IMR-90 (cell line): ENCODE measurements around the gene ARHGEF12. TPM values are rescaled to one million over a fixed set of nuclear protein-coding genes. Genes with fewer than 3 reads are reported as not detected.

Source experiments
- ATAC-seq: fragments of 200-7000 bp; cut with Tn5 transposase; 2 replicates; pipeline ENCODE4 v1.9.1; 2020; ENCODE audit warnings: low read depth, mild to moderate bottlenecking, moderate library complexity
- BruUV-seq: library from RNA; stranded (reverse); fragments of 400-500 nt; replicated peaks from 2 replicates; lab custom pipeline; 2021; lab: Mats Ljungman, UMichigan
- CTCF ChIA-PET: fragments of 300-600 bp; formaldehyde crosslinking; extraction: SDS; loops from one replicate; lab custom pipeline; 2021; ENCODE audit warnings: antibody characterized with exemption; lab: Yijun Ruan, JAX
- POLR2A ChIA-PET: fragments of 300-600 bp; sonication (Branson Sonifier 250); formaldehyde crosslinking; loops from one replicate; lab custom pipeline; 2022; ENCODE audit warnings: antibody characterized with exemption; ENCODE audit not compliant: unreplicated experiment; lab: Charles Lee
- DNase-seq: peaks from one replicate; pipeline ENCODE4 v3.0.0; 2013
- H2AFZ ChIP-seq: replicated peaks from 2 replicates; pipeline ENCODE3; 2013; ENCODE audit warnings: low read length, mild to moderate bottlenecking; ENCODE audit not compliant: poor library complexity
- H2AK5ac ChIP-seq: 2 replicates; pipeline ENCODE4 v1.6.1; 2013; ENCODE audit warnings: low read depth, low read length, inconsistent platforms
- H2AK9ac ChIP-seq: replicated peaks from 2 replicates; pipeline ENCODE3; 2013; ENCODE audit warnings: mild to moderate bottlenecking, low read depth, low read length, moderate library complexity; ENCODE audit not compliant: poor library complexity
- H2BK120ac ChIP-seq: 2 replicates; pipeline ENCODE4 v1.6.1; 2013; ENCODE audit warnings: low read depth, low read length, inconsistent platforms
- H2BK15ac ChIP-seq: 3 replicates; pipeline ENCODE4 v1.6.1; 2013; ENCODE audit warnings: low read depth, low read length, inconsistent platforms
- H2BK20ac ChIP-seq: 2 replicates; pipeline ENCODE4 v1.6.1; 2013; ENCODE audit warnings: low read depth, mild to moderate bottlenecking, inconsistent platforms, low read length, moderate library complexity
- H2BK5ac ChIP-seq: 2 replicates; pipeline ENCODE4 v1.6.1; 2013; ENCODE audit warnings: mild to moderate bottlenecking, low read depth, low read length, inconsistent platforms; ENCODE audit not compliant: poor library complexity, severe bottlenecking
- H3K14ac ChIP-seq: replicated peaks from 2 replicates; pipeline ENCODE4 v1.6.1; 2013; ENCODE audit warnings: low read depth, low read length, inconsistent platforms
- H3K18ac ChIP-seq: 2 replicates; pipeline ENCODE4 v1.6.1; 2013; ENCODE audit warnings: low read depth, low read length, control low read depth
- H3K23ac ChIP-seq: 2 replicates; pipeline ENCODE4 v1.6.1; 2013; ENCODE audit warnings: low read depth, low read length, inconsistent platforms
- H3K27ac ChIP-seq: 2 replicates; pipeline ENCODE4 v1.5.1; 2013; ENCODE audit warnings: mild to moderate bottlenecking, control low read depth, low read length; ENCODE audit not compliant: insufficient read depth
- H3K27me3 ChIP-seq: 2 replicates; pipeline ENCODE4 v1.6.1; 2013; ENCODE audit warnings: low read length; ENCODE audit not compliant: control insufficient read depth, insufficient read depth
- H3K36me3 ChIP-seq: 2 replicates; pipeline ENCODE4 v1.6.1; 2013; ENCODE audit warnings: low read length, mixed read lengths; ENCODE audit not compliant: control insufficient read depth, insufficient read depth
- H3K4ac ChIP-seq: 2 replicates; pipeline ENCODE4 v1.6.1; 2013; ENCODE audit warnings: low read depth, low read length, inconsistent platforms
- H3K4me1 ChIP-seq: 2 replicates; pipeline ENCODE4 v1.6.1; 2013; ENCODE audit warnings: low read length, mixed read lengths; ENCODE audit not compliant: control insufficient read depth, insufficient read depth
- H3K4me2 ChIP-seq: 2 replicates; pipeline ENCODE4 v1.6.1; 2013; ENCODE audit warnings: low read depth, mild to moderate bottlenecking, control low read depth, low read length, moderate library complexity
- H3K4me3 ChIP-seq: 2 replicates; pipeline ENCODE4 v1.5.1; 2013; ENCODE audit warnings: low read depth, mild to moderate bottlenecking, control low read depth, low read length, moderate library complexity; ENCODE audit not compliant: insufficient read depth
- H3K56ac ChIP-seq: 2 replicates; pipeline ENCODE4 v1.6.1; 2013; ENCODE audit warnings: low read length, inconsistent platforms; ENCODE audit not compliant: insufficient read depth; ENCODE audit errors: extremely low read depth
- H3K79me1 ChIP-seq, 2 experiments: 2 replicates each; pipeline ENCODE4 v1.6.1; 2013; ENCODE audit warnings: low read length in 2 of 2, inconsistent platforms in 1 of 2, low read depth in 1 of 2
- H3K9ac ChIP-seq: 2 replicates; pipeline ENCODE4 v1.6.1; 2013; ENCODE audit warnings: low read depth, low read length, control low read depth
- H3K9me1 ChIP-seq: 2 replicates; pipeline ENCODE4 v1.6.1; 2013; ENCODE audit warnings: low read length, inconsistent platforms; ENCODE audit not compliant: insufficient read depth
- H3K9me3 ChIP-seq: 2 replicates; pipeline ENCODE4 v1.6.1; 2013; ENCODE audit warnings: low read length; ENCODE audit not compliant: control insufficient read depth, insufficient read depth
- H4K20me1 ChIP-seq: 2 replicates; pipeline ENCODE4 v1.6.1; 2013; ENCODE audit warnings: low read length, inconsistent platforms; ENCODE audit not compliant: insufficient read depth
- H4K5ac ChIP-seq: 2 replicates; pipeline ENCODE4 v1.6.1; 2013; ENCODE audit warnings: mild to moderate bottlenecking, low read depth, low read length, control low read depth
- H4K8ac ChIP-seq, 2 experiments: 2 replicates each; pipeline ENCODE4 v1.6.1; 2013; ENCODE audit warnings: low read depth in 2 of 2, low read length in 2 of 2, control low read depth in 1 of 2, inconsistent platforms in 1 of 2
- H4K91ac ChIP-seq: 2 replicates; pipeline ENCODE4 v1.6.1; 2013; ENCODE audit warnings: low read depth, low read length, inconsistent platforms; ENCODE audit not compliant: insufficient read depth
- CHD1 ChIP-seq: IDR thresholded peaks from 2 replicates; pipeline ENCODE4 v1.6.1; 2012; ENCODE audit warnings: low read depth, low read length, improper control_type of control experiment
- CTCF ChIP-seq: conservative IDR thresholded peaks from 2 replicates; pipeline ENCODE4 v1.5.1; 2012; ENCODE audit warnings: mild to moderate bottlenecking, low read depth, low read length, improper control_type of control experiment
- ELK1 ChIP-seq: fragments of 150-350 bp; IDR thresholded peaks from 2 replicates; pipeline ENCODE4 v1.6.1; 2016; ENCODE audit warnings: low read depth, mild to moderate bottlenecking, low read length, moderate library complexity, borderline replicate concordance
- MAZ ChIP-seq: IDR thresholded peaks from 2 replicates; pipeline ENCODE4 v1.6.1; 2012; ENCODE audit warnings: low read depth, mild to moderate bottlenecking, low read length, improper control_type of control experiment, moderate library complexity, borderline replicate concordance
- MXI1 ChIP-seq: IDR thresholded peaks from 2 replicates; pipeline ENCODE4 v1.6.1; 2012; ENCODE audit warnings: low read depth, mild to moderate bottlenecking, low read length, moderate library complexity, borderline replicate concordance
- POLR2A ChIP-seq: IDR thresholded peaks from 2 replicates; pipeline ENCODE4 v1.6.1; 2012; ENCODE audit warnings: mild to moderate bottlenecking, low read depth, low read length
- RFX5 ChIP-seq: IDR thresholded peaks from 2 replicates; pipeline ENCODE4 v1.8.0; 2012; ENCODE audit warnings: low read depth, mild to moderate bottlenecking, low read length, moderate library complexity
- SMC3 ChIP-seq: fragments of 150-350 bp; IDR thresholded peaks from 2 replicates; pipeline ENCODE4 v1.6.1; 2016; ENCODE audit warnings: low read depth, mild to moderate bottlenecking, antibody characterized with exemption, low read length, moderate library complexity
- USF2 ChIP-seq: fragments of 150-350 bp; IDR thresholded peaks from 2 replicates; pipeline ENCODE4 v1.6.1; 2017; ENCODE audit warnings: mild to moderate bottlenecking, antibody characterized with exemption, low read length, low read depth
- WGBS, 2 experiments: methylation state at CpG; one replicate each; pipeline versions ENCODE4 v1.1.5 to v1.1.7; 2013; ENCODE audit warnings: missing lambda C conversion rate in 2 of 2; ENCODE audit not compliant: insufficient read length in 1 of 2; ENCODE audit errors: extremely low coverage in 2 of 2; 5-methylcytosine and 5-hydroxymethylcytosine counted together
- dilution Hi-C: fragments of 300-500 bp; cut with HindIII; formaldehyde crosslinking; loops from one replicate; pipeline ENCODE4 v1.14.3; 2018; ENCODE audit warnings: low sequenced_read_pairs; ENCODE audit not compliant: unreplicated experiment
- in situ Hi-C: fragments of 300-500 bp; cut with MboI; formaldehyde crosslinking; loops from 3 replicates; pipeline ENCODE4 v1.14.3; 2019; ENCODE audit warnings: low sequenced_read_pairs, inconsistent platforms, mixed read lengths
- intact Hi-C: fragments of 100-400 bp; cut with micrococcal nuclease; formaldehyde crosslinking; loops from 2 replicates; pipeline ENCODE4 v1.10.0; 2022
- polyA plus RNA-seq, 3 experiments: library from polyadenylated mRNA; depleted of rRNA; stranded (reverse); fragments of >200 nt; gene quantifications; 2 replicates each; pipeline ENCODE4 v1.2.3, GENCODE V29; 2012; ENCODE audit warnings: low replicate concordance in 1 of 3
- total RNA-seq: library from RNA; depleted of rRNA; stranded (reverse); fragments of >200 nt; gene quantifications from 2 replicates; pipeline ENCODE4 v1.2.3, GENCODE V29; 2012

ARHGEF12 gene
- total and polyA plus RNA-seq, 2 of the 4 experiments (the other 2 are of a cell fraction), result 25.5 to 115 TPM

GRCh38 chr11:120324932-120325810 lies 11.0 kb upstream of the ARHGEF12 start, which contains the start of gene TLCD5:
Gene TLCD5, plus strand, starts transcription at chr11:120325299. Its CDS starts 2,143 bp downstream, at chr11:120327442.
- WGBS, 2 experiments, result 0% methylated on average over 22 of the region's 84 CpGs; no CpG with 5 or more reads in 1 of the 2 experiments
- intact Hi-C loops, result no loop called here
- Histone ChIP-seq H3K9me3 (no peaks in the 10 kb centered on the region), H3K79me1 (peaks cover 30 to 40% of the 10 kb centered on the region in 2 experiments), H3K27me3 (no peaks in the 10 kb centered on the region), H3K23ac (peak within 1 kb of the TSS; percentile 82), H3K4ac (peak within 1 kb of the TSS; percentile 70), H2BK5ac (peak within 1 kb of the TSS; percentile 93), H4K91ac (peak within 1 kb of the TSS; percentile 71), H2BK15ac (peak within 1 kb of the TSS; percentile 97; the same call in 2 of the 3 replicates), H3K56ac (peak within 1 kb of the TSS; percentile 74), H4K5ac (peak within 1 kb of the TSS; percentile 98), H3K4me2 (peak within 1 kb of the TSS; percentile 100), H3K14ac (peak within 1 kb of the TSS; percentile 89), H3K9ac (peak within 1 kb of the TSS; percentile 99), H2BK20ac (peak within 1 kb of the TSS; percentile 14; the same call in 1 of the 2 replicates), H3K4me1 (peaks cover 6% of the 10 kb centered on the region), H3K4me3 (peak within 1 kb of the TSS; percentile 97), H3K18ac (peak within 1 kb of the TSS; percentile 99), H3K9me1 (peaks cover 10% of the 10 kb centered on the region), H2AFZ (peak within 1 kb of the TSS; percentile 92), H4K8ac (peak within 1 kb of the TSS; percentile 84 to 93), H2AK5ac (peak within 1 kb of the TSS; percentile 63), H3K27ac (peak within 1 kb of the TSS; percentile 97), H3K36me3 (peaks cover 7% of the 10 kb centered on the region), H4K20me1 (no peaks in the 10 kb centered on the region), H2AK9ac (peak within 1 kb of the TSS; percentile 79), H2BK120ac (peak within 1 kb of the TSS; percentile 81)
- dilution Hi-C loops, result no loop called here
- ChIA-PET POLR2A (interaction anchor here (0.6 kb wide), 1 partner anchor 11 kb away, joined by 3 read pairs; the partner anchor contains the start of gene ARHGEF12), CTCF (no interaction called here)
- DNase-seq (peak; percentile 68), ATAC-seq (peak; percentile 92)
- in situ Hi-C loops, result loop anchor here (25.0 kb wide), 2 partner anchors 112 to 362 kb away; no protein-coding TSS in a partner anchor
- no TSS peak for BruUV-seq
- TF ChIP-seq CTCF, result peak; percentile 31
- TF ChIP-seq SMC3, result 0 out of 2 replicates have a peak, but pooled peaks have one; percentile 4
- peak; percentile 80; the same call in 1 of the 2 replicates for TF ChIP-seq MAZ
- TF ChIP-seq POLR2A, result peak; percentile 82
- no peak for TF ChIP-seq RFX5
- 0 out of 2 replicates have a peak, but pooled peaks have one; percentile 30 for TF ChIP-seq CHD1
- 0 out of 2 replicates have a peak, but pooled peaks have one; percentile 24 for TF ChIP-seq USF2
- no peak for TF ChIP-seq ELK1
- peak; percentile 57; the same call in 1 of the 2 replicates for TF ChIP-seq MXI1
